Motor neuron (in vitro differentiated cells): Measurements from ENCODE around the gene BRSK2. TPM values are rescaled to one million over a fixed set of nuclear protein-coding genes. Genes with fewer than 3 reads are reported as not detected.

Source experiments
- ATAC-seq, 8 experiments: fragments of 200-7000 bp; cut with Tn5 transposase; replicated peaks in 6 of 8; 2 replicates each; pipeline ENCODE4 v1.8.0; 2021; ENCODE audit warnings: mild to moderate bottlenecking in 8 of 8, moderate library complexity in 8 of 8
- H3K27ac ChIP-seq, 2 donors: fragments of 250-450 bp; sonication (Bioruptor Pico); 2 replicates each; pipeline ENCODE4 v1.9.0; 2021; ENCODE audit warnings: antibody characterized with exemption in 2 of 2, mild to moderate bottlenecking in 2 of 2, moderate library complexity in 1 of 2
- H3K4me1 ChIP-seq, 2 donors: fragments of 250-450 bp; sonication (Bioruptor Pico); replicated peaks in 1 of 2; 2 replicates each; pipeline ENCODE4 v1.6.1; 2021; ENCODE audit warnings: antibody characterized with exemption in 2 of 2, mild to moderate bottlenecking in 2 of 2, moderate library complexity in 1 of 2
- H3K4me3 ChIP-seq, 5 donors: fragments of 250-450 bp; sonication (Bioruptor Pico); 2 replicates each; pipeline ENCODE4 v1.9.0; 2021; ENCODE audit warnings: antibody characterized with exemption in 5 of 5, mild to moderate bottlenecking in 5 of 5, moderate library complexity in 4 of 5
- WGBS, 10 experiments: fragments of 450-650 bp; shearing (Covaris generic); methylation state at CpG; one replicate each; pipeline ENCODE4 v1.0.0; 2022; 5-methylcytosine and 5-hydroxymethylcytosine counted together
- in situ Hi-C, 9 experiments: fragments of 400-800 bp; cut with MboI; loops; one replicate each; pipeline ENCODE4 v1.15.0; 2021; ENCODE audit warnings: low sequenced_read_pairs in 9 of 9, low pct_unique_long_range_greater_than_20kb in 2 of 9; ENCODE audit not compliant: unreplicated experiment in 9 of 9
- total RNA-seq, 8 experiments: library from RNA; unstranded; fragments of 300-600 nt; gene quantifications; 2 replicates each; pipeline versions ENCODE4 v1.2.3 to v1.2.4, GENCODE V29; 2022

The BRSK2 gene
- total RNA-seq, 8 experiments from 2014 or later = 0.77 to 54.6 (median 25.1) TPM

DNA sequence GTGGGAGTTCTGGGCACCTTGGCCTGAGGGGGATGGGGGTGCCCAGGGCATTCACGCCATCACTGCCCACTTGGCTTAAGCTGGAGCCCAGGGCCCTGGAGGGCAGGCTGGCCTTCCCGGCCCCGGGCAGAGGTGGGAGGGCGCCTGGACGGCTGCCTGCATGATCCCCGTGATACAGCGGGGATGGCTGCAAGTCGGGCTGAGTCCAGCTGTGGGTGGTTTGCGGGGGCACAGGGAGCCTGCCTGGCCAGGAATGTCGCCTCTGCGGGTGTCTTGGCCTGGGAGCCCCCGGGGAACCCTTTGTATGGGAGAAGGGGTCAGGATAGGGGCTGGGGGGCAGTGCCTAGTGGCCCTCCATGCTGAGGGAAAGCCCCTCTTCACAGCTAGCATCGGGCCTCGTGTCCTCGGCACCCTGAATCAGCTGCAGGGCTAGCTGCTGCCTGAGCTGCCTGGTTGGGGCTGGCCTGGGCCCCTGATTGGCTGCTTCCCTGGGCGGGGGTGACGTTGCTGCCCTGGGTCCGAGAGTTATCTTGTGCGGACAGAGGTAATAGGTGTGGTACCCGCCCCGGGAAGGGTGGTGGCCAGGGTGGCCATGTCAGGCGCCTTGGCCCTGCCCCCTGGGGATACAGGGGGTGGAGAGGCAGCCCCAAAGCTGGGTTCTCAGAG is 8.3 kb downstream of the BRSK2 start:
- in situ Hi-C loops = no loop called here
- H3K4me1 ChIP-seq = peaks cover 26 to 41% of the 10 kb centered on the region in 2 donors
- no peak overlapping the region for H3K4me3 ChIP-seq
- no peak overlapping the region for H3K27ac ChIP-seq
- ATAC-seq = no peak
- 100% methylated on average over 2 of the region's 22 CpGs; no CpG with 5 or more reads in 9 of the 10 experiments for WGBS, 10 experiments

DNA sequence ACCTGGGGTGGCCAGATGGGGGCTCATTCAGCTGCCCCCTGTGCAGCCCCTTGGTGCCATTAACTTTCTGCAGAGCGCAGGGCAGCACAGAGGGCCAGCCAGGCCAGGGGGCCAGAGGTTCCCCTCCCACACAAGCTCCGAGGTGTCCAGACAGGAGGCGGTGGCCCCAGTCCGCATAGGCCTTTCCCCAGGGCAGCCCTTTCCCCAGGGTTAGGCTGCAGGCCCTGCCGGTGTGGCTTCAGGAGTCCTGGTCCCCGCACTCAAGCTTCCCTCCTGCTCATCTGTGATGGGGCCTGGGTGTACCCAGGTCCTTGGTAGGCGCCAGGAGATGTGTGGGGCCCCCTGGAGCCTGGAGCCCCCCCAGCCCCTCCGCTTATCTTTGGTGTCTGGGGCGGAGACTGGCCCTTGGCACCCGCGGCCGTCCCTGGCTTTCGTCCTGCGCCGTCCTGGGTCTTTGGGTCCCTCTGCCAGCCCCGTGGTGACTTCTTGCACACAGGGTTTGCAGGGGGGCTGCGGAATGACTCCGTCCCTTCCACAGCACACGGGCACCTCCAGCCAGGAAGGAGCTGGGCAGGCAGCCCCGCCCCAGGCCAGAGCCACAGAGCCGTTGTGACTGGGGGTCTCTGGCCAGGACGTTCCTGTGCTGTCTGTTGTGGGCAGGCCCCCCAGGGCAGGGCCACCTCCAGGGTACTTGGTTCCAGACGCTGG is 8.9 kb downstream of the BRSK2 start:
- ATAC-seq = no peak

DNA sequence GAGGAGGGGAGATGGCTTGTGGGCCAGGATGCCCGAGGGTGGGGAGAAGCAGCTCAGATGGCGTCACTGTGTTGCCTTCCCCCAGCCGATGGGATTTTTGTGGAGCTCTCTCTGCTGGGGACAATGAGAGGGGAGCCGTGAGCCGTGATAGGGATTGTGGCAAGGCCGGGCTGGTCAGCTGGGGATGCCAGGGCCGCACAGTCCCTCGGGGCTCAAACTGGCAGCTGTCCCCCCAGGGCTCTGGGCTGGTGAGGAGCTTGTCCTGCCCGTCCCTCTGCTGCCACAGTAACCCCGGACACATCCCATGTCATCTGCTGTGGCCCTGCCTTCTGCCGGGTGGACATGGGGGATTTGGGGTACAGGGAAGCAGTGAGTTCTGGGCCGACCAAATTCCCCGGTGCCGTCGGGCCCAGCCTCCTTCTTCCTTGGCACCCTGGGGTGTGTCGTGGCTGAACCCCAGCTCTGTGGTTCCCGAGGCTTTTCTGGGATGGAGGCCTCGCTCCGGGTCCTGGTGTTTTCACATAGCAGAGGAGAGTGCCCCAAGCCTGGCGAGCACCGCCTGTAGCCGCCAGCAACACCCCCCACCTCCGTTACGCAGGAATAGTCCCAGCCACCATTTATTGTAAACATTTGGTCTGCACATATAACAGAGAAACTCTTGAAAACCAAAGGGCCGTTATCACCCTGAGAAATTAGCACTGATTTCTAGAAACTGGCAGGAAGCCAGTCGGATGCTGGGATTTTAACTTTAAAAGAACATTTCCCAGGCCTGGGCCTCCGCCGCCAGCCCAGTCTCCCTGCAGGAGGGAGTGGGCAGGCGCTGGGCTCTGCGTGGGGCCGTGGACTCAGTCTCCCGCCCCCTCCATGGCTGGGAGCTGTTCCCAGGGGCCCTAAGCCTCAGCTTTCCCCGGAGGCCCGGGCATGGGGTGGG is 9.9 kb downstream of the BRSK2 start:
- Histone ChIP-seq H3K4me3 (no peak overlapping the region), H3K4me1 (peaks cover 43 to 56% of the 10 kb centered on the region in 2 donors), H3K27ac (no peak overlapping the region)
- 20 to 88% (median 81%) methylated on average over 4 to 18 of the region's 34 CpGs; no CpG with 5 or more reads in 1 of the 10 experiments for WGBS, 10 experiments
- in situ Hi-C loops = no loop called here
- peak in 1 of 8 experiments; percentile 2 for ATAC-seq

More for the DNA sequence above, 8.9 kb downstream of the BRSK2 start:
- in situ Hi-C loops = no loop called here
- no peak overlapping the region for H3K27ac ChIP-seq
- H3K4me3 ChIP-seq = no peak overlapping the region
- 37 to 100% methylated on average over 2 to 3 of the region's 23 CpGs; no CpG with 5 or more reads in 8 of the 10 experiments for WGBS, 10 experiments
- peaks cover 33 to 46% of the 10 kb centered on the region in 2 donors for H3K4me1 ChIP-seq

DNA sequence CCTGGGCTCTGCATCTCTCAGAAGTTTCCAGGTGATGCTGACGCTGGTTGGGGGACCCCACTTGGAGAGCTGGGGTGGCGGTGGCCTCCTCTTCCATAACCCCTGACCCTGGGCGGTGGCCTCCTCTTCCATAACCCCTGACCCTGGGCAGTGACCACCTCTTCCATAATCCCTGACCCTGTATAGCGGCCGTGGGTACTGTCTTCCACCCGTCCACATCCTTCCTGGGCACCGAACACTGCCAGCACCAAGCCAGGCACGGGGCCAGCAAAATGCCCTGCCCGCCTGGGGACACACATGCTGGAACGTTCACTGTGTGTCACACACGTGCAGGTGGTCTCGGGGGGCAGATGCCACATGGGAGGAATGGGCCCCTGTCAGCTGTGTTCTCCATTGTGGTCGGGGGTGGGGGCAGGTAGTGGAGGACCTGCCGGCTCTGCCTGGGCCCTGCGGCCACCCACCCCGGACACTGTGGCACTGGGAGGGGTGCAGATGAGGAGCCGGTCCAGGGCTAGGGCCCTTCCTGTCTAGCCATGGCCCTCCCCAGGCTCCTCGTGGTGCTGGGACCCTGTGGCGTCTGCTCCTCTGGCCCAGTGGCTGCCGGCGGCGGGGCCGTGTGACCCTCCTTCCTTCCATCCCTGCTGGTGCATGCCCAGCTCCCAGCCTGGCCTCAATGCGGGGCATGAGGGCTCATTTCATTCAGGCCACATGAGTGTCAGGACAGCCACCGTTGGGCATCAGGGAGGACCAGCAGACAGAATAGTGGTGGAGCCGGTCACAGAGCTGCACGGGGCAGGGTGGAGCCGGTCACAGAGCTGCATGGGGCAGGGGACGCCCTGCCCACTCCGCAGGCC is 10.8 kb downstream of the BRSK2 start:
- ATAC-seq = no peak
- H3K4me1 ChIP-seq = peaks cover 43 to 59% of the 10 kb centered on the region in 2 donors
- H3K4me3 ChIP-seq = no peak overlapping the region
- H3K27ac ChIP-seq = peak overlapping the region in 1 of 2 donors; percentile 15
- 26 to 100% (median 73%) methylated on average over 2 to 6 of the region's 30 CpGs; no CpG with 5 or more reads in 5 of the 10 experiments for WGBS, 10 experiments
- in situ Hi-C loops = no loop called here

DNA sequence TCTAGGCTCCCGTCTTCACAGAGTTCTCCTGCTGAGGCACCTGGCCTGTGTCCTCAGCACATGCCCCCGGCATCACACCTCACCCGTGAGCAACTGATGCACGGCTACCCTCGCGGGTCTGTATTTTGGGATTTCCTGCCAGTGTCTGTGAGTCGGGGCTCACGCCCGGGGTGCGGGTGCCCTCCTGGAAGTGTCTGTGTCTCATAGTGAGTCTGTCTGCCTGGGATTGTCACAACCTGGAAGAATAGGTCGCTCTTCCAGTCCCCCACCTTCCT is 11.4 kb downstream of the BRSK2 start:
- in situ Hi-C loops = no loop called here
- H3K27ac ChIP-seq = no peak overlapping the region
- ATAC-seq = no peak
- H3K4me3 ChIP-seq = no peak overlapping the region
- WGBS, 10 experiments = 60 to 93% methylated on average over 1 to 4 of the region's 11 CpGs; no CpG with 5 or more reads in 8 of the 10 experiments
- peaks cover 43 to 59% of the 10 kb centered on the region in 2 donors for H3K4me1 ChIP-seq

DNA sequence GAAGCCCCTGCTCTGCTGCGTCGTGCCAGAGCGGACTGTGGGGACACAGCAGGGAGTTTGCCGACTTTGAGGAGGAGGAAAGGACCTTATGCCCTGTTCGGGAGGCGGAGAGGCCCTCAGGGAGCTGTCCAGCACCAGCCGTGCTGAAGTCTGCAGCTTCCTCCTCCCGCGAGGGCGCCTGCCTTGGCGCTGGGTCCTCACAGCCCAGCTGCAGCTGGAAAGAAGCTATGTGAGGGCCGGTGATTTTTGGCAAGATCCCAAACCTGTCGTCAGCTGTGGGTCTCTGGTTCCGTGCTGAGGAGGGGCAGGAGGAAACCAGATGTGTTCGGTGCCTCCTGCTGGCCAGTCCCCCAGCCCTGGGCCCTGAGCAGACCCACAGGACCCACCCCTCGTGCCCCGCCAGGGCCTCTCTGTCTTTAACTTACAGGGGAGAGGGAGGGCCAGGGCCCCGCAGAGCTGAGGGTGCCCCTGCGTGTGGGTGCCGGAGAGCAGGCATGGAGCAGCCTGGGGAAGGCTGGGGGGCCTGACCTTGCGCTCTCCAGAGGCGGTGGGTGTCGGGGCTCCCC is 12.0 kb downstream of the BRSK2 start:
- Histone ChIP-seq H3K4me1 (peaks cover 43 to 59% of the 10 kb centered on the region in 2 donors), H3K4me3 (no peak overlapping the region), H3K27ac (peak overlapping the region in 1 of 2 donors; percentile 47)
- peak; percentile 38 to 94 (median 68) for ATAC-seq
- in situ Hi-C loops = no loop called here
- WGBS, 10 experiments = 0 to 45% (median 7%) methylated on average over 2 to 8 of the region's 23 CpGs; no CpG with 5 or more reads in 5 of the 10 experiments

DNA sequence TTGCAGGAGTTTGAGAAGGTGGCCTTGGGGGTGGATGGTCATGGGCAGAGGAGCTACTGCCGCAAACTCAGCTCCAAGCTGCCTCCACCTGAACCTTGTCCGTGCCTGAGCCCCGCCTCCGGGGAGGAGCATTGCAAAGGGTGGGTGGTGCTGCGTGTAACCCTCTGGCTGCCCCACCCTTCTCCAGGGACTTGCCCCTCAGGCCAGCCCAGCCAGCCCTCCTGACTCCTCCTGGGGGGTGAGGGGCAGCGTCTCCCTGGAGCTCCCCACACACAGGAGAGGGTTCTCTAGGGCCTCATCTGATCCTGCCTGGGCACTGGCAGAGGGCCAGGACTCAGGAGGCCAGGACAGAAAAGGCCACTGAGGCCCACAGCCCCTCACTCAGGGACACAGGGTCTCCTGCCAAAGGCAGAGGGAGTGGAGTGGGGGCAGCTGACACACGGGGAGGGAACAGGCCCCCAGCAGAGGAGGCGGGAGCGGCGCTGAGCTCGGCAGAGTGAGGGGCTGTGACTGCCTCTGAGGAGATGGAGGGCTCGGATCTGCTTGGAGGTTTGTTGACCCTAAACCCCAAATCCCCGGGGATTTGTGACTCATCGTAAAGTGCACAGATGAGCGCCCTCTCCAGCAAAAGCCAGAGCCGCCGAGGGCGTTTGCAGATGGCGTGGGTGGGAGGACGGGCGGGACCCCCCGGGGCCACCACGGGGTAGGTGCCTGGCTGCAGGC is 12.8 kb downstream of the BRSK2 start:
- Histone ChIP-seq H3K4me1 (peaks cover 45 to 59% of the 10 kb centered on the region in 2 donors), H3K27ac (peak overlapping the region in 1 of 2 donors; percentile 47), H3K4me3 (no peak overlapping the region)
- peak in 6 of 8 experiments; percentile 3 to 59 (median 35) for ATAC-seq
- in situ Hi-C loops = no loop called here
- 73 to 87% (median 80%) methylated on average over 1 to 5 of the region's 23 CpGs; no CpG with 5 or more reads in 7 of the 10 experiments for WGBS, 10 experiments

DNA sequence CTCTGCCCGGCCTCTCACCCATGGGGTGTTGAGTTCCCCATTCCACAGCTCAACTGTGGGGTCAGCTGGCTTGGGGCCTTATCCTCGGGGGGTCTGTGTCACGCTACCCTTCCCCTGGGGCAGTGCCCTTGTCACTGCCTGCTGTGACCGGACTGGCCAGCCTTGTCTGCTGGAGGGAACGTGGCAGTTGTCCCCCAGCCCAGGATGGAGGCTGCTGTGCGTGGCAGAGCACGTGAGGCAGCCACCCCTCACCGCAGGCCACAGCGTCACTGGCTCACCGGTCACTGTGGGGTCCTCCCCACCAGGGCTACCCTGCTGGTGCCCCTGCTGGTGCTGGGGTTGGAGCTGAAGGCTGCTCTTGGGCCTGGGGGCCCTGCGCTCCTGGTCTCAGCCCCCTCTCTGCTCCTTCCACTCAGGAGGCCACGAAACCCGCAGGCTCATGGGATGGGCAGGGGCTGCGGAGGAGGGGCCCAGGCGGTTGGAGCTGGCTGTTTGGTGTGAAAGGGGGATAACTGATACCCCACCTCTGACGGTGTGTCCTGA is 13.4 kb downstream of the BRSK2 start:
- Histone ChIP-seq H3K4me3 (no peak overlapping the region), H3K4me1 (peaks cover 45 to 59% of the 10 kb centered on the region in 2 donors), H3K27ac (peak overlapping the region in 1 of 2 donors; percentile 47)
- 91 to 100% methylated on average over 1 to 6 of the region's 16 CpGs; no CpG with 5 or more reads in 8 of the 10 experiments for WGBS, 10 experiments
- no peak for ATAC-seq
- in situ Hi-C loops = no loop called here

DNA sequence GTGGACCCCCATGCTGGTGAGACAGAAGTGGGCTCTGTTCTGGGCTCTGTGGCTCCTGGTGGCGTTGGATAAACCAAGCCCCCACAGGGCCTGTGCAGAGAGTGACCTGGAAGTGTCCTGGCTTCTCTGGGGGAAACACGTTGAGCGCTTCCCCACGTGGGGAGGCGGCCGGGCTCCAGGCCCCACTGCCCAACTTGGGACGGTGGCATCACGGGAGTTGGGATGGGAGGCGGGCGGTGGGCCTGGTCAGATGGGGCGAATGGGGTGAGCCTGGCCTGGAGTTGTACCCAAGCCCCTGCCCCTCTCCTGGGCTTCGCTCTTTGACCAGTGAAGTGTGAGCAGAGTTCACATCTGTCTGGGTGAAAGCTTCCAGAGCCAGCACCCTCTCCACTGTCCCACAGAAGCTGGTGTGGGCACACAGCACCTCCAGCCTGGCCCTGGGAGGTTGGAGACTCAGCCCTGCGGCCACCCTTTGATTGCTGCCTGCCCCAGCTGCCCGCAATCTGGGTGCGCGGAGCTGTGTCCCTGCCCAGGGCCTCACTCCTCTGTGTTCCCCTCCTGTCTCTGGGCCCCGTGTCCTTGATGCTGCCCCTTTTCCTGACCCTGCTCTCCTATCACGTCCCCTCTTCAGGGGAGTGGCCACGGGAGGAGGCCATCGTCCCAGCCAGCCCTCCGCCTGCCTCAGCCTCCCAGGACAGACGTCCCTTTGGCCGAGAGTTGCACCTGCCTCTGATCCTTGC is 14.2 kb downstream of the BRSK2 start:
- Histone ChIP-seq H3K27ac (peak overlapping the region in 1 of 2 donors; percentile 26), H3K4me3 (no peak overlapping the region), H3K4me1 (peaks cover 45 to 56% of the 10 kb centered on the region in 2 donors)
- in situ Hi-C loops = no loop called here
- no peak for ATAC-seq
- WGBS, 10 experiments = 7 to 100% (median 77%) methylated on average over 1 to 5 of the region's 23 CpGs; no CpG with 5 or more reads in 6 of the 10 experiments

DNA sequence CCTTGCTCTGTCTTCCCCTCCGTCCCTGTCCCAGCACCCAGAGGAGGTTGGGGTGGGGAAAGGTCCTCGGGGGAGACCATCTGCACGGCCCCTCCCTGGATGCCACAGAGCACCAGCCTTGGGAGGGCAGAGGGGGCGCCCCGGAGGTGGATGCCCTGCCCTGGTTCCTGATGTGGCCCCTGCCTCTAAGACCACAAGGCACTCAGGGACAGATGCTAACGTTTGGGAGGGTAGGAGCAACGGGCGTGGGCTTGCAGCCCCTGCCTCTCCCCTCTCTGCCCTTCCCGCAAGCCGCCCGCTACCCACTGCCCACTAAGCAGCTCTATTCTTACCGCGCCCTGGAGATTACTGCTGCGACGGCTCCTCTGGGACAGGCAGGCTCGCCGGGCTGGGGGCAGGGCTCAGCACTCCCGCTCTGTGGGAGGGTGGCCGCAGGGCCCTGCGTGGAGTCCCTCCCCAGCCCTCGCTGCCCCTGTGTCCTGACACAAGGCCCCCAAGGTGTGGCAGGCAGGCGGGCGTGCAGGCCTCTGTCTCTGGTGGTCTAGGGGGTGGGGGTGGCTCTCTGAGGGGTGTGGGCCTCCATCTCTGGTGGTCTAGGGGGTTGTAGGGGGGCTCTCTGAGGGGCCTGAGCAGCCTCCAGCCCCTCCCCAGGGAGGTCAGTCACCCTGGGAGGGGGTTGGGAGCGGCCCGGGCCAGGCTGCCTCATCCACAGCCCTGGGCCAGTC is 14.9 kb downstream of the BRSK2 start:
- in situ Hi-C loops = no loop called here
- WGBS, 10 experiments = 71% methylated on average over 4 of the region's 25 CpGs; no CpG with 5 or more reads in 9 of the 10 experiments
- peak in 2 of 8 experiments; percentile 6 to 11 for ATAC-seq
- peaks cover 48 to 55% of the 10 kb centered on the region in 2 donors for H3K4me1 ChIP-seq
- no peak overlapping the region for H3K4me3 ChIP-seq
- no peak overlapping the region for H3K27ac ChIP-seq
